ENCODE measurements around the gene RAB5B. TPM values are rescaled to one million over a fixed set of nuclear protein-coding genes. Genes with fewer than 3 reads are reported as not detected.

Gene RAB5B
- total RNA-seq, result 27.6 and 33.0 TPM in 2 replicates

GRCh38 chr12:55973599-55974307, at the start of gene RAB5B:
RAB5B (plus strand) TSS chr12:55974078; CDS start chr12:55986961, 12,883 bp downstream.

GRCh38 chr12:55927588-55928502, 46.0 kb upstream of the RAB5B start, which contains the start of gene PYM1:
PYM1 (minus strand) TSS chr12:55927894; CDS start chr12:55927761, 133 bp downstream.

GRCh38 chr12:55930771-55931316, 43.0 kb upstream of the RAB5B start, which contains the start of gene DGKA:
DGKA (plus strand) TSS chr12:55931162; CDS start chr12:55936504, 5,342 bp downstream.

GRCh38 chr12:55965941-55966407, 7.9 kb upstream of the RAB5B start, which contains the start of gene PMEL:
PMEL (minus strand) TSS chr12:55966042; CDS start chr12:55966011, 31 bp downstream.

GRCh38 chr12:55966408-55967281, 7.2 kb upstream of the RAB5B start, which contains the start of gene CDK2:
CDK2 (plus strand) TSS chr12:55966830; CDS start chr12:55967009, 179 bp downstream.

GRCh38 chr12:55996715-55997534, 23.0 kb downstream of the RAB5B start, which contains the start of gene SUOX:
SUOX (plus strand) TSS chr12:55997276; CDS start chr12:56002222, 4,946 bp downstream.

GRCh38 chr12:56020423-56021184, 46.7 kb downstream of the RAB5B start, which contains the start of gene IKZF4:
IKZF4 (plus strand) TSS chr12:56021043; CDS start chr12:56021494, 451 bp downstream.

GRCh38 chr12:56041552-56042429, 67.9 kb downstream of the RAB5B start, which contains the start of gene RPS26:
RPS26 (plus strand) TSS chr12:56041918; CDS start chr12:56042167, 249 bp downstream.

Other genes starting within 250 kb of the RAB5B start
- gene CD63, start 245.1 kb upstream of the RAB5B start, total RNA-seq, result 947 and 1,474 TPM in 2 replicates
- gene GDF11, start 231.0 kb upstream of the RAB5B start, total RNA-seq, result 1.5 and 4.2 TPM in 2 replicates
- gene SARNP, start 156.4 kb upstream of the RAB5B start, total RNA-seq, result 124 and 176 TPM in 2 replicates
- gene ORMDL2, start 156.0 kb upstream of the RAB5B start, total RNA-seq, result 21.4 and 31.8 TPM in 2 replicates
- gene DNAJC14, start 144.5 kb upstream of the RAB5B start, total RNA-seq, result 54.9 and 61.7 TPM in 2 replicates
- 0.30 and 0.32 TPM in 2 replicates for gene MMP19, start 131.1 kb upstream of the RAB5B start, total RNA-seq
- 29.9 and 43.5 TPM in 2 replicates for gene PYM1, start 46.2 kb upstream of the RAB5B start, total RNA-seq
- gene DGKA, start 42.9 kb upstream of the RAB5B start, total RNA-seq, result 41.6 and 43.5 TPM in 2 replicates
- 0.65 and 1.8 TPM in 2 replicates for gene PMEL, start 8.0 kb upstream of the RAB5B start, total RNA-seq
- gene CDK2, start 7.2 kb upstream of the RAB5B start, total RNA-seq, result 25.3 and 25.8 TPM in 2 replicates
- 14.7 and 15.9 TPM in 2 replicates for gene SUOX, start 23.2 kb downstream of the RAB5B start, total RNA-seq
- 0.65 and 0.76 TPM in 2 replicates for gene IKZF4, start 47.0 kb downstream of the RAB5B start, total RNA-seq
- 189 and 710 TPM in 2 replicates for gene RPS26, start 67.8 kb downstream of the RAB5B start, total RNA-seq
- gene ERBB3, start 106.1 kb downstream of the RAB5B start, total RNA-seq, result not detected in 2 replicates
- gene PA2G4, start 130.5 kb downstream of the RAB5B start, total RNA-seq, result 220 and 288 TPM in 2 replicates
- 1,044 and 2,932 TPM in 2 replicates for gene RPL41, start 142.6 kb downstream of the RAB5B start, total RNA-seq
- 4.5 and 6.5 TPM in 2 replicates for gene ZC3H10, start 144.2 kb downstream of the RAB5B start, total RNA-seq
- 219 and 238 TPM in 2 replicates for gene ESYT1, start 154.2 kb downstream of the RAB5B start, total RNA-seq
- gene MYL6B, start 178.5 kb downstream of the RAB5B start, total RNA-seq, result 67.9 and 81.5 TPM in 2 replicates
- 3,195 and 3,406 TPM in 2 replicates for gene MYL6, start 184.3 kb downstream of the RAB5B start, total RNA-seq
- 39.0 and 45.4 TPM in 2 replicates for gene SMARCC2, start 215.4 kb downstream of the RAB5B start, total RNA-seq
- gene RNF41, start 247.8 kb downstream of the RAB5B start, total RNA-seq, result 121 and 157 TPM in 2 replicates